HG03139 (cell line): ENCODE results near the gene SCT.

Experiments
- ATAC-seq: cut with Tn5 transposase; IDR thresholded peaks from one replicate; pipeline ENCODE4 v1.9.1; 2021; ENCODE audit not compliant: unreplicated experiment

SCT gene

DNA sequence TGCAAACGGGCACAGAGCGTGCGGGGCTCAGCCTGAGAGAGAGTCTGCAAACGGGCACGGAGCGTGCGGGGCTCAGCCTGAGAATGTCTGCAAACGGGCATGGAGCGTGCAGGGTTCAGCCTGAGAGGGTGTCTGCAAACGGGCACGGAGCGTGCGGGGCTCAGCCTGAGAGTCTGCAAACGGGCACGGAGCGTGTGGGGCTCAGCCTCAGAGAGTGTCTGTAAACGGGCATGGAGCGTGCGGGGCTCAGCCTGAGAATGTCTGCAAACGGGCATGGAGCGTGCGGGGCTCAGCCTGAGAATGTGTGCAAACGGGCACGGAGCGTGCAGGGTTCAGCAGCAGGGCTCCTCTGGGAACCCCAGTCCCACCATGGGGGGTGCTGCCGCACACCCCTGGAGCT lies 37.2 kb downstream of the SCT start:
- ATAC-seq, result no peak

DNA sequence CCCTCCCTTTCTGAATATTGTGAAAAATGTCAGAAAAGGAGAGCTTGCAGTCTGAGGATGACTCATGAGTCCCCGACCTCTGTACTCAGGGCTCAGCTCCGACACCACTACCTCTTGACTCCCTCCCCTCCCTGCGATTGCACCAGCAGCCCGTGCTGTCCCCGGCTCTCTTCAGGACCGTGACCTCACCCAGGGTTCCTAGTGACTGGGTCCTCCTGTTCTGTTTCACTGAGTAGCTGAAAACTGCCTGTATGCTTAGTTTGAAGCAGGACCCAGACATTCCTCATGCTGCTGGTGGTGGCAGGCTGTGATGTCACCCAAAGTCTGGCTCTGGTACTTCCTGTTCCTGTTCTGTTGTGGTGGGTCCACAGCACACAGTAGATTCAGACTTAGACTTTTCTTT lies 39.0 kb downstream of the SCT start:
- no peak for ATAC-seq

GRCh38 chr11:587546-587945 lies 39.4 kb downstream of the SCT start:
- ATAC-seq, result no peak

GRCh38 chr11:586376-587316 lies 40.3 kb downstream of the SCT start:
- no peak for ATAC-seq

DNA sequence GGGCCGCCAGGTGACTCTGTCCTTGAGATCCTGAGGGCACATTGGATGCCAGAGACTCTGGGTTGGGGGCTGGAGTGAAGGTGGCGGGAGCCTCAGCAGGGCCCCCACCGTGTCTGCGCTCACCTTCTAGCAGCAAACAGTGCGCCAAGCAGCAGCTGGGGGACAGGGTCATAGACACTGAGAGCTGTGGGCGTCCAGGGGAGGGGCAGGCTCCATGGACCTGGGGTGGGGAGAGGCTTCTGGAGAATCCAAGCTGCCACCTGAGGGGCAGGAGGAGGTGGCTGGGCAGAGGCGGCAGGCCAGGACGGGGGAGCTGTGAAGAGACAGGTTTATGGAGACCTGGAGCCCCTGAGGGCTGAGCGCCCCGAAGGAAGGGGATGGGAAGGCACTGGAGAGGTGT lies 42.7 kb downstream of the SCT start:
- ATAC-seq, result no peak

DNA sequence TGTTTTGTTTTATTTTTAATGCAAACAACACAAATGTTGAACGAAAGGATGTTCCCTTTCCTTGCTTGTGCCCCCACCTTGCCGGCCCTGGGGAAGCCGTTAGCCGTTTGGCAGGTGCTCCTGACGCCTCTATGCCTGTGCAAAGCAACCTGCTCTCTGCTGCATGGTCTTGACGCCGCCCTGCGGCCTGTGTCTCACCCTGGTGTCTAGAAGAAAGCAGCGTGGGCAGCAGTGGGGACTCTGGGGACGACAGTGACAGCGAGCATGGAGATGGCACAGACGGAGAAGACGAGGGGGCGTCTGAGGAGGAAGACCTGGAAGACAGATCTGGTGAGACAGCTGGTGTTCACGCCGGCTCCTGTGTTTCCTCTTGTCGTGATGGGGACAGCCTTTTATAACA lies 45.2 kb downstream of the SCT start:
- no peak for ATAC-seq

DNA sequence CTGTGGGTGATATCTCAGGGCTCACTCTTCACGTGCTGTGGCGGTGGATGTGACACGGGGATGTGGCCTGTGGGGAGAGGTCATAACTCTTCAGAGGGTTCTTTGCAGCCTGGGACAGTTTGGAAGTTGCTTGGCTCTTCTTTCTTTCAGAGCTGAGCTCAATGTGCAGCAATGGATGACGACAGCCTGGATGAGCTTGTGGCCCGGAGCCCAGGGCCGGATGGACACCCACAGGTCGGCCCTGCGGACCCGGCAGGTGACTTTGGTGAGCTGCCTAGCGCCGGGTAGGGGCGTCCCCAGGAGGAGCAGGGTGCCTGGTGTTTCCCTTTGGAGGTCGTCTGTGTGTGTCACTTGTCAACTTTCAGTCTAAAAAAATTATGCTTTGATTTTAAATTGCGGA lies 45.6 kb downstream of the SCT start:
- ATAC-seq, result no peak

DNA sequence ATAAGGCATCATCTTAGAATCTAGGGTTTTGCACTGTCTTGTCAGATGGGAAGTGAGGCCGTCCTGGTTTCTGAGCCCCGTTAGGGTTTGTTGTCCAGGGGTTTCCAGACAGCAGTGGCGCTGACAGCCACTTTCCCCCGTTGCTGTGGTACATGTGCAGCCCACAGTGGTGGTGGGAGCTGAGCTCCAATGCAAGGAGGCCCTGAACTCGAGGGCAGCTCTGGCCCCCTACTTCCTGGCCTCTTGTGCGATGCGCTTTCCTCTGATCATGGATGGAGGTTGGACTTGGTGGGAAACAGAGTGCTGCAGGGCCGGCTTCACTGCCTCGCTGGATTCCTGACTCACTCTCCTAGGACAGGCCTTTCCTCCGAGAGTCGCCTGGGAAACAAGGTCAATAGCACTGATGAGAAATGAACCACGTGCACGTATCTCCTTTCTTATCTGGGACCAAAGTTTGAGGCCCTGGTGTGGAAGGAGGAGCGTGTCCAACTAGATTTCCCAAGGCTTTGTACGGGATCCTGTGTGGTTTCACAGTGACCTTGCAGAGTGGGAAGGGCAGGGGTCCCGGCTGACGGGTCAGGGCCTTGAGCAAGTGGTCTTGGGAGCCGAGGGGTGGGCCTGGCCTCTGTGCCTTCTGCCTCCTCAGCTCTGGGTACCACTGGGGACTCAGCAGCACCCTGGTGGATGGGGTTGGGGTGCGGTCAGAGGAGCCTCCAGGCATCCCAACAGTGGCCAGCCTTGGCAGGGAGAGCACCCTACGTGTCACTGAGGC lies 47.0 kb downstream of the SCT start:
- no peak for ATAC-seq

DNA sequence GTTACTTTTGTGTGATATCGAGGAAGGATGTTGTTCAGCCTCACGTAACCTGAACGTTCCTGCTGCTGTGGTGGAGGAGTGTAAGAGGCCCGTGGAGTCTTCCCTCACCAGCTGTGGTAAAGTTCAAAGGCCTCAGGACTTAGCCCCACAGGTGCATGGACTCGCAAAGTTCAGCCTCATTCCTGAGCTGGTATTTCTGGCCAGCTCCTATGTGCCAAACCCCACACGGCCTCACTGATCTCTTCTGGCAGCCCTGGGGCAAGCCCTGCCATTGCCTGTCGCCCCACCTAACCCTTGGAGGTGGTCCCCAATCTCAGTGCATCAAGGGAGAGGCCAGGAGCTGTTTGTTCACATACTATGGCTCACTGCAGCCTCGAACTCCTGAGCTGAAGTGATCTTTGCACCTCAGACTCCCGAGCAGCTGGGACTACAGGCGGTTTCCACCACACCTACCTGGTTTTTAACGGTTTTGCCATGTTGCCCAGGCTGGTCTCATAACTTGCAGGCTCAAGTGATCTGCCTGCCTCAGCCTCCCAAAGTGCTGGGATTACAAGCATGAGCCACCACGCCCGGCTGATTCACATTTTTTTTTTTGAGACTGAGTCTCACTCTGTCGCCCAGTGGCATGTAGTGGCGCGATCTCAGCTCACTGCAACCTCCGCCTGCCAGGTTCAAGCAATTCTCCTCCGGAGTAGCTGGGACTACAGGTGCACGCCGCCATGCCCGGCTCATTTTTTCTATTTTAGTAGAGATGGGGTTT lies 48.5 kb downstream of the SCT start:
- ATAC-seq, result no peak

DNA sequence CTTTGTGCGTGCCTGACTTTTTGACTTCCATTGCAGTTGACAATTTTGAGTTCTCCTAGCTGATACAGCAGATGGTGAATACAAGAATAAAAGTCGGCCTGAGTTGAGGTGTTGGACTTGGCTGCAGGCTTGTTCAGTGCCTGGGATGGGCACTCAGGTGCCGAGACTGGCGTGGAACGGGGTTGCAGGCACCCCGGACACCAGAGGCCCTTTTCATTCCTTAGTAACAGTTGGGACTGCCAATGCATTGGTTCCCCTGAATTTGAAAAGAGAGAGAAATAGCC lies 49.4 kb downstream of the SCT start:
- ATAC-seq, result no peak

DNA sequence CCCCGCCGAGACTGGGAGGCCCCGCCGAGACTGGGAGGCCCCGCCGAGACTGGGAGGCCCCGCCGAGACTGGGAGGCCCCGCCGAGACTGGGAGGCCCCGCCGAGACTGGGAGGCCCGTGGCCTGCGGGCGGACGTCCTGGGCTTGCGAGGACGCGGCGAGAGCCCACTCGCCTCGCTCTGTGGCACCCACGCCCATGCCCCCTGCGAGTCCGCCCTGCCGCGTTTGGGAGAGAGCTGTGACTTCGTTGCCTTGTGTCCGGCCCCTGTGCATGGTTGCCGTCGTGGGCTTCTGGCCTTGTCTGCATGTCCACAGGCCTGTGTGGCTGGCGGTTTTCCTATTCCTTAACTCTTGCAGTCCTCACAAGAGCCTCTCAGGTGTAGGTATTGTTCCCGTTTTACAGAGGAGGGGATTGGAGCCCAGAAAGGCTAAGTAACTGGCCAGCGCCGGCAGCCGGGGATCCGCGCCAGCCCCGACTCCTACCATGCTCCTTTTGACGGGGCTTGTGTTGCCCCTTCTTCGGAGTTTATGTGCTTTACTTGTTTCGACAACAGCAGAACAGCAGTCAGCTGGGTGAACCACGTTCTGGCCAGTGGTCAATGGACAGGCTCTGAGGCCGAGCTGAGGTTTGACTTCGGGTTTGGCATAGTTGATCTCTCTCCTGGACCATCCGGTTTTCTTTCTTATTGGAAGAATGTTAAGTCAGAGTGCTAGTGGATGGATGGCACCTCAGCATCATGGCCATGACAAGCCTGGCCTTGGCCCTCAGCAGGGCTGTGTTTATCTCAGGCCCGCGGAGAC lies 50.0 kb downstream of the SCT start:
- ATAC-seq, result no peak
